H1 (cell line): ENCODE measurements around the gene ARHGAP23. TPM values are rescaled to one million over a fixed set of nuclear protein-coding genes. Genes with fewer than 3 reads are reported as not detected.
"Not testable (repeated sequence)": the region's sequence is repeated elsewhere in the genome, so short reads cannot be mapped to it uniquely, and the experiment has no call there.

Source experiments
- CTCF ChIA-PET: fragments of 300-600 bp; sonication (Branson Sonifier 250); formaldehyde crosslinking; loops from one replicate; lab custom pipeline; 2021; ENCODE audit not compliant: partially characterized antibody; lab: Charles Lee
- POLR2A ChIA-PET: fragments of 300-600 bp; sonication (Branson Sonifier 250); formaldehyde crosslinking; loops from one replicate; lab custom pipeline; 2021; ENCODE audit warnings: inconsistent platforms; ENCODE audit not compliant: partially characterized antibody; lab: Charles Lee
- DNase-seq, 2 experiments: peaks; one replicate each; pipeline versions ENCODE4 v3.0.0 to v3.0.0-alpha.2; 2010 to 2022; ENCODE audit warnings: low spot score in 2 of 2, low read depth in 1 of 2, mixed read lengths in 1 of 2
- FAIRE-seq: peaks from 2 replicates; lab custom pipeline; 2011; peaks lifted over from hg19 to GRCh38; lab: Jason Lieb, UNC
- H2AFZ ChIP-seq: 2 replicates; pipeline ENCODE4 v1.8.1; 2012; ENCODE audit warnings: low read length, inconsistent platforms
- H2AK5ac ChIP-seq: 2 replicates; pipeline ENCODE4 v1.6.1; 2013; ENCODE audit warnings: low read depth, low read length
- H2BK120ac ChIP-seq: replicated peaks from 2 replicates; pipeline ENCODE3; 2013; ENCODE audit warnings: low read depth, low read length, inconsistent platforms
- H2BK12ac ChIP-seq: 2 replicates; pipeline ENCODE4 v1.6.1; 2013; ENCODE audit warnings: low read depth, low read length
- H2BK15ac ChIP-seq: 2 replicates; pipeline ENCODE4 v1.6.1; 2013; ENCODE audit warnings: low read length
- H2BK20ac ChIP-seq: 2 replicates; pipeline ENCODE4 v1.6.1; 2013; ENCODE audit warnings: low read length
- H2BK5ac ChIP-seq: 2 replicates; pipeline ENCODE4 v1.6.1; 2013; ENCODE audit warnings: low read depth, low read length
- H3K14ac ChIP-seq: 2 replicates; pipeline ENCODE4 v1.6.1; 2013; ENCODE audit warnings: inconsistent platforms; ENCODE audit not compliant: insufficient read length
- H3K18ac ChIP-seq: 2 replicates; pipeline ENCODE4 v1.6.1; 2013; ENCODE audit warnings: low read length; ENCODE audit errors: extremely low read depth
- H3K23ac ChIP-seq: 2 replicates; pipeline ENCODE4 v1.6.1; 2013; ENCODE audit warnings: inconsistent platforms; ENCODE audit not compliant: insufficient read length
- H3K23me2 ChIP-seq: 2 replicates; pipeline ENCODE4 v1.6.1; 2013; ENCODE audit warnings: low read depth, low read length
- H3K27ac ChIP-seq: 2 replicates; pipeline ENCODE4 v1.6.1; 2011; ENCODE audit warnings: low read depth, low read length, inconsistent platforms
- H3K27me3 ChIP-seq, 4 experiments: replicated peaks in 1 of 4; 1 replicate in 1 of 4; 2 replicates in 3 of 4; pipeline versions ENCODE4 v1.6.1 to v1.8.1; 2011 to 2013; ENCODE audit warnings: low read length in 3 of 4, mild to moderate bottlenecking in 3 of 4, inconsistent platforms in 2 of 4, mixed read lengths in 2 of 4, moderate library complexity in 1 of 4; ENCODE audit not compliant: control insufficient read depth in 3 of 4, insufficient read depth in 3 of 4; ENCODE audit errors: extremely low read depth in 1 of 4
- H3K36me3 ChIP-seq, 4 experiments: 2 replicates each; pipeline versions ENCODE4 v1.6.1 to v1.8.1; 2011 to 2013; ENCODE audit warnings: mild to moderate bottlenecking in 4 of 4, low read length in 3 of 4, moderate library complexity in 2 of 4, control low read depth in 1 of 4, inconsistent platforms in 1 of 4; ENCODE audit not compliant: insufficient read depth in 4 of 4, control insufficient read depth in 2 of 4
- H3K4ac ChIP-seq: replicated peaks from 2 replicates; pipeline ENCODE3; 2013; ENCODE audit warnings: low read length, low read depth, mixed read lengths, inconsistent platforms; ENCODE audit not compliant: insufficient read length
- H3K4me1 ChIP-seq, 4 experiments: replicated peaks in 1 of 4; 1 replicate in 1 of 4; 2 replicates in 3 of 4; pipeline versions ENCODE4 v1.6.1 to v1.8.1; 2011 to 2013; ENCODE audit warnings: low read length in 3 of 4, inconsistent platforms in 2 of 4, mixed read lengths in 1 of 4; ENCODE audit not compliant: insufficient read depth in 4 of 4, control insufficient read depth in 3 of 4
- H3K4me2 ChIP-seq, 2 experiments: 2 replicates each; pipeline versions ENCODE4 v1.6.1 to v1.8.1; 2011 to 2013; ENCODE audit warnings: low read depth in 2 of 2, low read length in 2 of 2, control low read depth in 1 of 2, inconsistent platforms in 1 of 2, mild to moderate bottlenecking in 1 of 2; ENCODE audit not compliant: insufficient read depth in 1 of 2
- H3K4me3 ChIP-seq, 4 experiments: fragments of 200-600, 300-600 bp in 1 of 4; sonication (generic), shearing (Covaris generic), sonication (Bioruptor Twin) in 1 of 4; 2 replicates each; pipeline versions ENCODE4 v1.5.1 to v1.8.1; 2011 to 2016; ENCODE audit warnings: low read length in 4 of 4, low read depth in 3 of 4, control low read depth in 2 of 4, inconsistent platforms in 2 of 4, mild to moderate bottlenecking in 2 of 4, mixed read lengths in 1 of 4, moderate library complexity in 1 of 4; ENCODE audit not compliant: insufficient read depth in 2 of 4; ENCODE audit errors: extremely low read depth in 1 of 4
- H3K56ac ChIP-seq: replicated peaks from 2 replicates; pipeline ENCODE3; 2013; ENCODE audit warnings: low read depth, mild to moderate bottlenecking, mixed read lengths, low read length, inconsistent platforms; ENCODE audit not compliant: insufficient read length
- H3K79me1 ChIP-seq: 2 replicates; pipeline ENCODE4 v1.6.1; 2013; ENCODE audit warnings: low read depth, low read length, control low read depth
- H3K79me2 ChIP-seq, 2 experiments: 2 replicates each; pipeline versions ENCODE4 v1.6.1 to v1.8.1; 2012 to 2013; ENCODE audit warnings: low read length in 2 of 2, mild to moderate bottlenecking in 2 of 2, inconsistent platforms in 1 of 2; ENCODE audit not compliant: insufficient read depth in 2 of 2, control insufficient read depth in 1 of 2
- H3K9ac ChIP-seq, 4 experiments: replicated peaks in 1 of 4; 1 replicate in 1 of 4; 2 replicates in 3 of 4; pipeline versions ENCODE4 v1.6.1 to v1.8.1; 2011 to 2013; ENCODE audit warnings: low read depth in 3 of 4, low read length in 3 of 4, control low read depth in 2 of 4, mild to moderate bottlenecking in 2 of 4, moderate library complexity in 2 of 4, inconsistent platforms in 1 of 4; ENCODE audit errors: extremely low read depth in 1 of 4
- H3K9me3 ChIP-seq, 2 experiments: 2 replicates each; pipeline versions ENCODE4 v1.6.1 to v1.8.1; 2012 to 2013; ENCODE audit warnings: mild to moderate bottlenecking in 2 of 2, moderate library complexity in 2 of 2, control low read depth in 1 of 2, inconsistent platforms in 1 of 2, low read depth in 1 of 2, low read length in 1 of 2, mixed read lengths in 1 of 2; ENCODE audit not compliant: insufficient read depth in 2 of 2
- H4K20me1 ChIP-seq, 2 experiments: replicated peaks in 1 of 2; 2 replicates each; pipeline versions ENCODE3 to v1.8.1; 2011 to 2013; ENCODE audit warnings: inconsistent platforms in 2 of 2, low read length in 2 of 2, mild to moderate bottlenecking in 1 of 2; ENCODE audit not compliant: insufficient read depth in 2 of 2, control insufficient read depth in 1 of 2
- H4K5ac ChIP-seq: 2 replicates; pipeline ENCODE4 v1.6.1; 2013; ENCODE audit warnings: low read length, low read depth, mixed read lengths, inconsistent platforms; ENCODE audit not compliant: insufficient read length
- H4K8ac ChIP-seq: 2 replicates; pipeline ENCODE4 v1.8.0; 2013; ENCODE audit warnings: mild to moderate bottlenecking, moderate library complexity, low read length, inconsistent platforms; ENCODE audit not compliant: insufficient read depth; ENCODE audit errors: extremely low read depth
- H4K91ac ChIP-seq: replicated peaks from 2 replicates; pipeline ENCODE3; 2013; ENCODE audit warnings: low read length, mixed read lengths, inconsistent platforms; ENCODE audit not compliant: insufficient read length
- WGBS, 2 experiments: shearing (Covaris generic) in 1 of 2; methylation state at CpG; one replicate each; pipeline versions ENCODE4 v1.1.6 to v1.1.7; 2013 to 2015; ENCODE audit warnings: low lambda C conversion rate in 2 of 2, mixed read lengths in 2 of 2, inconsistent platforms in 1 of 2, low coverage in 1 of 2, missing lambda C conversion rate in 1 of 2; ENCODE audit not compliant: insufficient replicate concordance in 2 of 2, insufficient coverage in 1 of 2, insufficient read length in 1 of 2; ENCODE audit errors: extremely low coverage in 1 of 2, missing lambda C conversion rate in 1 of 2; 5-methylcytosine and 5-hydroxymethylcytosine counted together
- polyA plus RNA-seq, 7 experiments: library from polyadenylated mRNA; depleted of rRNA in 3 of 7; stranded (reverse) in 5 of 7; unstranded in 2 of 7; fragments of >200 nt in 5 of 7; fragments of 200-250 nt in 2 of 7; gene quantifications; 1 replicate in 5 of 7; 2 replicates in 1 of 7; 4 replicates in 1 of 7; pipeline versions ENCODE4 v1.2.1 to v1.2.3, GENCODE V29; 2011 to 2013; ENCODE audit warnings: missing spikeins in 2 of 7, mixed read lengths in 2 of 7
- total RNA-seq: library from RNA; stranded (reverse); fragmentation: NEBNext Ultra II Directional; extraction: Animal tissue kit (Norgen Biotek cat#: 25700); gene quantifications from 2 replicates; pipeline ENCODE4 v1.2.1, GENCODE V29; 2021

Gene ARHGAP23
- total and polyA plus RNA-seq, 2 of the 8 experiments (the other 6 are each of a cell fraction or from before 2014, with no cell fraction given), result 16.3 to 107 TPM

- not testable (repeated sequence) for H3K18ac ChIP-seq, H3K9ac ChIP-seq, H2BK5ac ChIP-seq, H2BK12ac ChIP-seq, H2AK5ac ChIP-seq, H3K23ac ChIP-seq, H3K56ac ChIP-seq, H3K23me2 ChIP-seq, H3K27me3 ChIP-seq, H4K8ac ChIP-seq, H3K79me1 ChIP-seq, H3K4me3 ChIP-seq, H2BK15ac ChIP-seq, H4K20me1 ChIP-seq, H4K91ac ChIP-seq, H2BK120ac ChIP-seq, H2BK20ac ChIP-seq, H4K5ac ChIP-seq, H3K4me1 ChIP-seq, H3K9me3 ChIP-seq, H3K27ac ChIP-seq, H3K79me2 ChIP-seq, H2AFZ ChIP-seq, FAIRE-seq, H3K14ac ChIP-seq, H3K4ac ChIP-seq, DNase-seq, H3K4me2 ChIP-seq
- WGBS, 2 experiments, result 95% methylated on average over 16 of the region's 17 CpGs; no CpG with 5 or more reads in 1 of the 2 experiments
- ChIA-PET POLR2A (interaction anchor here (0.6 to 1.0 kb wide), 2 partner anchors 12 to 23 kb away, joined by 3 read pairs; no protein-coding TSS in a partner anchor), CTCF (interaction anchor here (0.7 to 5.2 kb wide), 12 partner anchors 14 to 178 kb away, joined by 3 to 29 read pairs (median 6); partner anchors contain the start of gene ARHGAP23)
- peaks cover 2 to 42% (median 14%) of the 10 kb centered on the region in 4 experiments; a peak in 7 of 8 replicates for H3K36me3 ChIP-seq
Measured at GRCh38 chr17:38489774-38490173, 61.5 kb downstream of the ARHGAP23 start.
